HG03103 (cell line): Measurements from ENCODE around the gene SNRPD2.
"Not testable (repeated sequence)": the region's sequence is repeated elsewhere in the genome, so short reads cannot be mapped to it uniquely, and the experiment has no call there.

ENCODE experiments used
- ATAC-seq: cut with Tn5 transposase; IDR thresholded peaks from one replicate; pipeline ENCODE4 v1.9.1; 2021; ENCODE audit warnings: low read depth; ENCODE audit not compliant: unreplicated experiment

The SNRPD2 gene

DNA sequence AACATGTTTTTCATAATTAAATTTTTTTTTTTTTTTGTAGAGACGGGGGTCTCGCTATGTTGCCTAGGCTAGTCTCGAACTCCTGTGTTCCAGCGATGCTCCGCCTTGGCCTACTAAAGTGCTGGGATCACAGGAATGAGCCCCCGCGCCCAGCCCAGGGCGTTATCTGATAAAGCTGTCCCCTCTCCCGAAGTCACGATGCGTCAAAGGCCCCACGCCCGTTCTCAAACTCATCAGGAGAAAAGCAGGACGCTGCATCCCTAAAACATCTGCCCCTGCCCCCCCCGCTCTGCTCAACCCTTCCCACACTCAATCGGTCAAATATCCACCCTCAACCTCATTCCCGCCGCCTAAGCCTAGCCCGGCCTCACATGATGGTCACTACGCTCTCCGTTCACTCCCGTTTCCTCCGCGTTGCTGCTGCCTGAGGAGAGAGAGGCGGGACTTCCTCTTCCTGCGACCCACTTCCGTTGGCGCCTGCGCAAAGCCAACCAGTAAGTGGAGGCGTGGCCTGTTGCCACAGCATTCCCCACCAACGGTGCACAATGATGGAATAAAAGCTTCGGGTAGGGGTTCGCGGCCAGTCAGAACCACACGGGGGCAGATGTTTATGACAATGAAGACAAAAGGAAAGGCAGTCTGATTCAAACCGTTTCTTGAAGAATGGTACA is at the start of gene SNRPD2:
Gene SNRPD2 (minus strand): TSS at position 438 of the 671 bp plus-strand sequence. CDS start 65 bp downstream, at position 373.
- peak; percentile 36 for ATAC-seq

DNA sequence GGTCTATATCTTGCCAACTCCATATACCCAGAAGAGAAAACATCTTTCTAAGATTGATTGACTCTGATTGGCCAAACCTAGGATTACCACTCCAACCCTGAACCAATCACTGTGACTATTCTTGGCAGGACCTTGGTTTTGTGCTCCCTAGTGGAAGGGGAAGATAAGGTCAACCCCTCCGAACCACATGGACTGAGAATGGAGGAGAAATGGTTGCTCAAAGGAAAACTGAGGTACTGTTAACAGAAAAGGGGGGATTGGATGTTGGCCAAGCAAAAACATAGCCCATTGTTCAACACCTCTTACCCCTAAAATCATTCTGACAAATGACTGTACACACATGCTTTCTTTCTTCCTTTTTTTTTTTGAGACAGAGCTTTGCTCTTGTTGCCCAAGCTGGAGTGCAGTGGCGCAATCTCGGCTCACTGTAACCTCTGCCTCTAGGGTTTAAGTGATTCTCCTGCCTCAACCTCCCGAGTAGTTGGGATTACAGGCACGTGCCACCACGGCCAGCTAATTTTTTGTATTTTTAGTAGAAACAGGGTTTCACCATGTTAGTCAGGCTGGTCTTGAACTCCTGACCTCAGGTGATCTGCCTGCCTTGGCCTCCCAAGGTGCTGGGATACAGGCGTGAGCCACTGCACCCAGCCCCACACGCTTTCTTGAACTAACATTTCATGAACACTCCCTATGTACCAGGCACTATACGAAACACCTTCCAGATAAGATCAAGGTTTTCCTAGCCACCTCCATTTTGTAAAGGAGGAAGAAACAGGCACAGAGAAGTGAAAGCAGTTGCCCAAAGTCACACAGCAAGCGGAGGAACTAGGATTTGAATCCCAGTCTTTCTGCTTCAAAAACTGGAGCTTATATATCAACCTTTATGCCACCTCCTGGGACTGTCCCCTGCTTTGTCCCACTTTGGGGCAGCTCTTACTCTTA is 48.0 kb upstream of the SNRPD2 start:
- ATAC-seq: no peak

DNA sequence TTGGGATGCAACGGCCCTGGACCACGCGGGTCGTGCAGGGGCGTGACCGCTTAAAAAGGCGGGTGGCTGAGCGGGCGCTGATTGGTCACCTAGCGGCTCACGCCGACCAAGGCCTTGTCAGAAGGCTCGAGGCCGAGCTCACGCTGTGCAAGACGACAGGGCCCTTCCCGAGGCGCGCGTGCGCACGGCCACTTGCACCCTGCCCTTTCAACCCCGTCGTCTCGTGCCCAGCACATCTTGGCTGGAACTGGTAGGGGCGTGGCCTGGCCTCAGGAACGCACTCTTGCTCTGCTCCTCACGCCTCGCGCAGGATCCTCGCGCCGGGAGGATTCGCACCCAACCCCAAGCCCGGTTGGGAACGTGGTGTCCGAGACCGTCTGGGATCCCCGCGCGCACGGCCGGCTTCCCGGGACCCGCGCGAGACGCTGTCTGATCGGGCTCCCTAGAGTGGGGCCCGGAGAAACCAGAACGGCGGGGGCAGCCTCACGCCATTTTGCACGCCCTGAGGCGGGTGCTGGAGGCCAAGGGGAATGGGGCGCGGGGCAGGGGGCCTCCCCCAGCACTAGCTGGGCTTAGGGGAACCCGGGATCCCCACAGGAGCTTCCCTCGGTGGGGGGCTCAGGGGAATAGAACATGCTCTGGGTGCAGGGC is 41.5 kb upstream of the SNRPD2 start, which contains the start of gene MEIOSIN:
Gene MEIOSIN (plus strand): TSS at position 280 of the 651 bp plus-strand sequence. CDS start 1,938 bp downstream, outside the sequence.
- ATAC-seq: no peak

DNA sequence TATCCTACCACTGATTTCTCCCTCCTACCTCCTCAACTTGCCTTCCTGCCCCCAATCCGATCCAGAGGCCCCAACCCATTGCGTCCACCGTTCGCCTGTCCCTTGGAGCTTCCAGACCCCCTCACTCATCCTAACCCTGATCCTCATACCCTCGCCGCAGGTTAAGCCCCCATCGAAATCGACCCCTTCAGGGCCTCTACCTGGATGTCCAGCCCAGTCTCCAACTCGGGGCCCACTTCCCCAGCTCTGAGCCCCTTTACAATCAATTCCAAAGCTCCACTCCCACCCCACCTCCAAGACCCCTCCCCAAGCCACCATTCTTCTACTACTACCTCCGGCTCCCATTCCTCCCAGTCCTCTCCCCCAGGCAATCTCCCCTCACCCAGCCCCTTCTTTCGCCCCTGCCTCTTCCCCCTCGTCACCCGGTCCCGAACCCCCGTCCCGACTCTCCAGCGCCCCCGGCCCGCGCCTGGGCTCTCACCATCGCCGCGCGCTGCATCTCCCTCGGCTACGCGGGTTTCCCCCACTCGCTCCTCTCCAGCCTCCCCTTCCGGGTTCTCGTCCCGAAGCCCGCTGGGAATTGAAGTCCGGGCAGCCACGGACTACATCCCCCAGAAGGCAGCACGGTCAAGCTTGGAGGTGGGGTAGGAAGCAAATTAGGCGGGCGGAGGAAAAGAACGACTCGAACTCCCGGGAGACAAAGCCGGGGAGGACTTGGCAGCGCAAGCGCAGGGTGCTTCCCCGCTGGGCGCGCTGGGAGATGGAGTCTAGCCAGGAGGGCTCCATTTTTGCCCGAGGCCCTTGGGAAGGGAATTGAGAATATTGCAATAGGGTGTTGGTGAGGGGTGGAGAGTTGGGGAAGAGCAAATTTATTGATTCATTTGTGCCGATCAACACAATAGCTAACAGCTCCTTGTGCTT is 38.9 kb upstream of the SNRPD2 start, which contains the start of gene FBXO46:
Gene FBXO46 (minus strand): TSS at position 529 of the 921 bp plus-strand sequence. CDS start 17,401 bp downstream, outside the sequence.
- peak; percentile 88 for ATAC-seq

DNA sequence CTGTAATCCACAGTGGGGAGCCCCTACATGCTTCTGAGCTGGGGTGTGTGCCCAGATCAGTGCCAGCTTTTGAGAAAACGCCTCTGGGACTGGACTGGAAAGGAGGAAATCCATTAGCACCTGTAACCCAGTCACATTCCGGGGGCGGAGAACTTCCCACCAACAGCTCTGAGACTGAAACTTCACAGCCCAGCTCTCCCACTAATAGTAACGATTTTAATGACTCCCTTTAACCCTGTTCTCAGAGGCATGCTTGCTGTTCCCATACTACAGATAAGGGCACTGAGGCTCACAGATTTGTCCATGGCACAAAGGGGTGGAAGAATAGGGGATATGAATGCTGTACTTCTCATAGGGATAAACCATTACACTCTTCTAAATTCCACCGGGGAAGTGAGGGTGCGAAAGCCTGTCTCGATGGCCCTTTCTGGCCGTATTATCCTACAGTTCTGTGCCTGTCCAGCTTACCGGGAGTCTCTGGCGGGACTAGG is 38.1 kb upstream of the SNRPD2 start:
- ATAC-seq: no peak

DNA sequence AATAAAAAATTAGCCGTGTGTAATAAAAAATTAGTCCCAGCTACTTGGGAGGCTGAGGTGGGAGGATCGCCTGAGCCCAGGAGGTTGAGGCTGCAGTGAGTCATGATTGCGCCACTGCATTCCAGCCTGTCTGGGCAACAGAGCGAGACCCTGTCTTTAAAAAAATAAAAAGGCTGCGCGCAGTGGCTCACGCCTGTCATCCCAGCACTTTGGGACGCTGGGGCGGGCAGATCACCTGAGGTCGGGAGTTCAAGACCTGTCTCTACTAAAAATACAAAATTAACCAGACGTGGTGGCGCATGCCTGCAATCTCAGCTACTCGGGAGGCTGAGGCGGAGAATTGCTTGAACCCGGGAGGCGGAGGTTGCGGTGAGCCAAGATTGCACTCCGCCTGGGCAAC is 36.9 kb upstream of the SNRPD2 start:
- ATAC-seq: not testable (repeated sequence)

DNA sequence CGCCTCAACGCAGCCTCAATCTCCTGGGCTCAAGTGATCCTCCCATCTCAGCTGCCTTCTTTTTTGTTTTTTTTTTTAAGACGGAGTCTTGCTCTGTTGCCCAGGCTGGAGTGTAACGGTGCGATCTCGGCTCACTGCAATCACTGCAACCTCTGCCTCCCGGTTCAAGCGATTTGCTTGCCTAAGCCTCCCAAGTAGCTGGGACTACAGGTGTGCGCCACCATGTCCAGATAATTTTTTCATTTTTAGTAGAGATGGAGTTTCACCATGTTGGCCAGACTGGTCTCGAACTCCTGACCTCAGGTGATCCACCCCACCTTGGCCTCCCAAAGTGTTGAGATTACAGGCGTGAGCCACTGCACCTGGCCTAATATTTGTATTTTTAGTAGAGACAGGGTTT is 28.3 kb upstream of the SNRPD2 start:
- not testable (repeated sequence) for ATAC-seq

DNA sequence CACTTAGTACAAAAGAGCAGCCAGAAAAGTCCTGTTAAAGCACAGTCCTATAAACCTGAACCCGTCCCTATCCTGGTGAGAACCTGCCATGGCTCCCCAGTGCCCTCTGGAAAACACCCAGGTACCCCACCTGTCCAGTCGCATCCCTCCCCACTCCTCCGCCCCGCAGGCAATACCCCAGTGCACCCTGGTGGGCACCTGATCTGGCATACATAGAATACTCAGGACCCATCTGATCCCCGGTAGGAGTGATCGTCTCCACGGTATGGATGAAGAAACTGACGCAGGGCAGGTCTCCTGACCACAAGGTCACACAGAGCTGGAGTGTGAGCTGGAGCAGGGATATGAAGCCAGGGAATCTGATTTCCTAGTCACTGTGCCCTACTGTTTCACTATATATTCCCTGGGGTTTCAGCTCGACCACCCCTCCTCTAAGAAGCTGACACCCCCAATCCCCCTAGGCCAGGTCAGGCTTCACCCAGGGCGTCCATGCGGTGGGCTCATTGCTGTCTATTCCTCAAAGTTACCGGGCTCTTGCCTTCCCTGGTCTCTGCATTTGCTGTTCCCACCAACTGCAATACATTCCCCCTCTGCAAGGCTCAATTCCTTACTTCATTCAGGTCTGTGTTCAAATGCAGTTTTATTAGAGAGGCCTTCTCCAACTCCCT is 26.4 kb upstream of the SNRPD2 start:
- no peak for ATAC-seq

DNA sequence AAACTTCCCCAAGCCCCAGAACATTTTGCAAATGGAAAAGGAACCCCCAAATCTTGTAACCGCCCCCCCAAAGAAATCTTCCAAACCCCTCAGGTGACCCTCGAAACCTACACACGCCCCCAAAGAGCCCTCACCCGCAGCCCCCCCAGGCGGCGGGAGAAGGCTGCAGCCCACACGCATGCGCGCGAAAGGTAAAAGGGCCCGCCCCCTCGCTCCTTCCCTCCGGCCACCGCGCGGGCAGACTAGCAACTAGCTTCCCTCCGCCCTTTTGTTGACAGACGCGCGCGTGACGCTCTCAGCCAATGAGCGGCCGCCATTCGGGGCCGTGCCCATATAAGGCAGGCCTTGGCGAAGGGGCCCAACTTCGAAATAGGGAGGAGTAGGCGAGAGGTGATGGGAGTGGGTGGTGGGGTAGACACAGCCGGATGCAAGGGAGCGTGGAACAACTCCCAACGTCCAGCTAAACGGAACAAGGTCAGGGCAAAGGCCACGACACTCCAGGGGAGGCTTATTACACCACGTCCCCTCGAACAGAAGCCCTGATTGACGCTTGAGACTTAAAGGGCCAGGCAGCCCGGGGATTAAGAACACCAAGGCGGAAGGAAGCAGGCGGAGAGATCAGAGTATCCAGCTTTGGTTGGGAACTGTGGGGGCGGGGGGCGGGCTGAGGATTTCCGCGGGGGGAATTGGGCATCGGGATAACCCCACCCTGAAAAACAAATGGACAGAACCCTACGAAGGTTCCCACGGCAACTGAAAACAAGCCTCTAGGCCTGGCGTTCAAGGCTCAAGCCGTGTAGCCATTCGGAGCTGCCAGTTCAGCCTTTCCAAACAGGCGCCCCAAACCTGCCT is 25.6 kb upstream of the SNRPD2 start:
- peak; percentile 90 for ATAC-seq

DNA sequence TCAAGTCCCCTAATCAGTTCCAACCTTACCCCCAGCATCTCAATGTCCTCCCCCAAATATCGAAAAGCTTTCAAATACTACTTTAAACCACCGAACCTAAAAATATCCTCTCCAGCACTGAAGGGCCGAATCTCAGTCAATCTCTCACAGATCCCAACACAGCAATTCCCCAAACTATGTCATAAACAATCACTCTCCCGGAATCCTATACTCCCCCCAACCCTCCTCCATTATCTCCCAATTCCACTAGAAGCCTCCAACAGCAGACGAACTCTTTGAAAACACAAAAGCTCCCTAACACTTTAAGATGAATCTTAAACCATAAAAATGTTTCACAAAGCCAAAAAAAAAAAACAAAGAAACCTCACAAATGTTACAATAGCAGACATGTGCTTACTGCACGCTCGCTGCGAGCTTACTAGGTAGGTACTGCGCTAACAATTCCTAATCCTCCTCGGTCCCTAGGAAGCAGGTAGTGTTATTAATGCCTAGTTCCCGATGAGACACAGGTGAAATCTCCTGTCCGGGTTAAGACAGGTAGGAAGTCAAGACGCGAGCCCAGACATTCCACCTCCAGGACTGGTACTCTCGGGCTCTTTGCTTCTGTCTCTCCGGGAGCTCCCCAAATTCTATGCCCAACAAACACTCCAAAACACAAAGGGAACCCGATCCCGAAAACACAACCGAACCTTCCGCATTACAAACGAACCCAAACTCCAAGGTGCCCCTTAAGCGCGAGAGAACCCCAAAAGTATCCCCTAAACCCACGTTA is 24.8 kb upstream of the SNRPD2 start:
- ATAC-seq: no peak

DNA sequence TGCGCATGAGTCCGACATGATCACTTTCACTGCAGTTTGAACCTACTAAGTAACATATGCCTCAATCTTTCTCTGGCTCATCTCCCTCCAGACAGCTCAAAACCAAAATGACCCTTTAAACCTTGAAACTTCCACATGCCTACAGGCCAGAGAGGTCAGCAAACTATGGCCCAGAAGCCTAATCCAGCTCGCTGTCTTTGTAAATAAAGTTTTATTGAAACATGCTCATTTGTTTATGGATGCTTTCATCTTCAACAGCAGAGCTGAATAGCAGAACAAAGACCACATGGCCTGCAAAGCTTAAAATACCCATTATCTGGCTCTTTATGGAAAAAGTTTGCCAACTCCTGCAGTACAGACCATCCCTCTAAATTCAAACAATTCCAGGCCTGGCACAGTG is 23.4 kb upstream of the SNRPD2 start:
- ATAC-seq: no peak

DNA sequence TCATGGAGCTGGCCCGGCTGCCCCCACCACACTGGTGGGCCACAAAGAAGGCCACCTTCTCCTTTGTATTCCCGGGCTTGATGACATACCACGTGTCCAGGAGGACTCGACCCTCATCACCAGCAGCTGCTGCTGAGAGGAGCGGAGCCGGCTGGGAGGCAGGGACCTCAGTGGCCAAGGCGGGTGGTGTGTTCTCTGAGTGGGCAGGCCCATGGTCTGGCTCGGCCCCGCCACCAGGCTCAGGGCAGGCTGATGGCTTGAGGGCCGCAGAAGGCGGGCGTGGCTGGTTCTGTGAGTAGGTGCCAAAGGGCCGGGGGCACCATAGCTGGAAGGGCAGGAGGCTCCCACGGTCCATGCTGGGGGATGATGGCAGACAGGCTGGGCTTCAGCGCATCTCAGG is 21.4 kb upstream of the SNRPD2 start:
- ATAC-seq: no peak

DNA sequence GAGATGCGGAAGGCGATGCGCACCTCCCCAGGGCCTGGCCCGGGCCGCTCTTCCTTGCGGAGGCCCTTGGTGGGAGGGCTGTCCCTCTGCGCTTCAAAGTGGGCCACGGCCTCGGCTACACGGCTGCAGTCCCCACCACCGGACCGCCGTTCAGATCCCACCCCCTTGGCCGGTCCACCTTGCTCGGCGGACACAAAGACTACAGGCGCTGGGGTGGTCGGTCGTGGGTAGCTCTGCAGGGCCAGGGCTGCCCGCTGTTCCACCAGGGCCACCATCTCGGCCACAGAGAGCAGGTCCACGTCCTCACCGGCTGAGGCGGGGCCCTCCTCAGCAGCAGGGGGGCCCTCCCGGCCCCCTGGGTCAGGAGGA is 20.9 kb upstream of the SNRPD2 start:
- ATAC-seq: no peak

DNA sequence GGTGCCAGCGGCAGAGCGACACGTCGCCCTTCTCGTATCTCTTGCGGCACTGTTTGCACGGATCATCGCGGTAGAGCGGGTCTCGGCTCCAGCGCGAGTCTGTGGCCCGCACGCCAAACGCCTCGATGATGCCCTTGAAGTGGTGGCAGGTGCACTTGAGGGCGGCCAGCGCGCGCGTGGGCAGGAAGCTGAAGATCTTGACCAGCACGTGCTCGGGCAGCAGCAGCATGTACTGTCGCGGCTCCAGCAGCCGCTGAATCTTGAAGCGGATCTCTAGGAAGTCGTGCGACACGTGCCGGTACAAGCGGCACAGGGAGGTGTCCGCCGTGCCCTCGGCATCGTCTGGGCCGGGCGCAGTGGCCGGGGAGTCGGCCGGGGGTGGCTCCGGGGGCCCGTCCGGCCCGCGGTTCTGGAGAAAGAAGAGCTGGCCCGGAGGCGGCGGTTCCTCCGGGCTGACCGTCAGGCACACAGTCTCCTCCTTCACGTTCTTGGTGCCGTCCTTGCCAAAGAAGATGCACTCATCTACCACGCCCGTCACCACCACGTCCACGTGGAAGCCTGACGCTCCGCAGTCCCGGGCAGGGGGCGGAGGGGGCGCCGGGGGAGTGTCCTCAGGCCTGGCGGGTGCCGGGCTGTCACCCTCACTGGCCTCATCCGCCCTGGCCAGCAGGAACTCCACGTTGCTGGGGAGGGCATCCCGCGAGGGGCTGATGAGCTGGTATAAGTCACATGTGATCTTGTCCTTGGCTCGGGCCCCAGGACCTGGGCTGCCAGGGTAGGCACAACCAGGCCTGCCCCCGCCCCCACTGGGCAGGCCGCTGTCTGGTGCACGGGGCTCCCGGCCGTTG is 20.3 kb upstream of the SNRPD2 start:
- no peak for ATAC-seq

DNA sequence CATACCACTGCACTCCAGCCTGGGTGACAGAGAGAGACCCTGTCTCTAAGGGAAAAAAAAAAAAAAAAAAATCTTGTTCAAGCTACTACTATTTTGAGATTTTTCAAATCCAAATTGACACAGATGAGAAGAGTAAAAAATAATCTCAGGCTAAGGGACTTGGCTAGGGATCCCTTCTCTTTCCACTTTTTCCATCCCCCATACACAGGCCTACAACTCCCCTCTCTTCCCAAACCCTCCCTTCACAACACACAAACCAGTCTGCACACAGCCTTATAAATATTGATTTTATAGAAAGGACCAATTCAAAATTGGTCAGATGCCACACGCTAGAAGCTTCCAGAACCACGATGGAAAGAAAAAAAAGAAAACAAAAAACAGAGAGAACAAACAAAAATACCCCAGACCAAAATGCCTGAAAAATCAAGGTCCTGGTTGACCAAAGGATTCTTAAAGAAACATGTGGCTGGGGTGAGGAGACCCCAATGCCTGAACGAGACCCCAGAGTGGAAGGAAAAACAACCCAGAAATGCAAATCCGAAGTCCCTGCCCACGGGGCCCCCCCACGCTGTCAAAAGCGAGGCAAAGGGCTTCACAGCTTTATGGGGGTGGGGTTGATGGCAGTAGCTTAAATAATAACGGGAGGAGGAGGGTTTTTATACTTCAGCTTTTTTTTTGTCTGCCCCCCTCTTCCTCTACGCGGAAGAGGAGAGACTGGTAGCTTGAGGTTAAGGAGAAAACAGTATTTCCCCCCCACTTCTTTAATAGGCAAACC is 18.8 kb upstream of the SNRPD2 start:
- ATAC-seq: no peak
